Astrocyte of the spinal cord (primary cell): ENCODE data around the gene ESR2.
"Not testable (repeated sequence)": the region's sequence is repeated elsewhere in the genome, so short reads cannot be mapped to it uniquely, and the experiment has no call there.

ENCODE experiments used
- DNase-seq: peaks from one replicate; pipeline ENCODE4 v3.0.0; 2011; ENCODE audit warnings: low read depth, low spot score
- H3K4me3 ChIP-seq: 2 replicates; pipeline ENCODE4 v1.5.1; 2011; ENCODE audit warnings: low read depth, mild to moderate bottlenecking, low read length, moderate library complexity
- CTCF ChIP-seq: IDR thresholded peaks from 2 replicates; pipeline ENCODE4 v1.5.1; 2012; ENCODE audit warnings: low read depth, mild to moderate bottlenecking, low read length, inconsistent platforms
- in situ Hi-C: cut with HindIII; loops from 2 replicates; pipeline ENCODE4 v1.10.0; 2017; ENCODE audit warnings: low sequenced_read_pairs

ESR2 gene

GRCh38 chr14:64119980-64120379 is 174.2 kb downstream of the ESR2 start:
- DNase-seq: no peak
- in situ Hi-C loops: no loop called here
- TF ChIP-seq CTCF: no peak
- no peak overlapping the region for H3K4me3 ChIP-seq

DNA sequence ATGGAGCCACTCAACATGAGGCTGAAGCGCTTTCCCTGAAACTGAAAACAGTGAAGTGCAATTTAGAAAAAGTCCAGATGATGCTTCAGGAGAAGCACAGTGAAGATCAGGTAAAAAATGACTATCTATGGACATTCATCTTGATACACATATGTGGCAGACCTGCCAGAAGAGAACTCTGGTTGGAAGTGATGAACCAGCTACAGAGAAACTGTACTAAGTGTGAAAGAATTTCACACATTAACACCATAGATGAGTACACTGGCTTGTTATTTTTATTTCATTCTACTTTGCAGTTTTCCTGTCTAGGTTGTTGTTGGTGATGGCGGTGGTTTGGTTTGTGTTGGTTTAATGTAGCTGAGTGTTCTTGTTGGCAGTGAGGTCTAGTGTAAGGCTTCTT is 174.7 kb downstream of the ESR2 start:
- DNase-seq: no peak
- in situ Hi-C loops: no loop called here
- H3K4me3 ChIP-seq: no peak overlapping the region
- no peak for TF ChIP-seq CTCF

- no peak for DNase-seq
- in situ Hi-C loops: no loop called here
- H3K4me3 ChIP-seq: no peak overlapping the region
- TF ChIP-seq CTCF: no peak
Observed at GRCh38 chr14:64118892-64119291, 175.3 kb downstream of the ESR2 start.

DNA sequence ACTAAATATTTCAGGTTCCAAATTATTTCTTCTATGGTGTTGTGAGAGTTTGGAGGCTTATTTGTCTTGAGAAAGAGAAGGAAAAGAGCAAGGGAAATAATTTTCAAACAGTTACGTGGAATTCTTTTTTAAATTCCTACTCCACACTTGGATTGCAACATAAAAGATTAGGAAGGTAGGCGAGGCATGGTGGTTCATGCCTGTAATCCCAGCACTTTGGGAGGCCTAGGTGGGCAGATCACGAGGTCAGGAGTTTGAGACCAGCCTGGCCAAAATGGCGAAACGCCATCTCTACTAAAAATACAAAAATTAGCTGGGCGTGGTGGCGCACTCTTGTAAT is 175.8 kb downstream of the ESR2 start:
- DNase-seq, in situ Hi-C loops, H3K4me3 ChIP-seq: not testable (repeated sequence)

GRCh38 chr14:64117671-64118402 is 176.3 kb downstream of the ESR2 start:
- in situ Hi-C loops: no loop called here
- peak; percentile 21 for TF ChIP-seq CTCF

GRCh38 chr14:64115401-64115800 is 178.8 kb downstream of the ESR2 start:
- no peak for TF ChIP-seq CTCF
- H3K4me3 ChIP-seq: no peak overlapping the region
- in situ Hi-C loops: no loop called here
- DNase-seq: no peak

More at GRCh38 chr14:64117671-64118402, 176.3 kb downstream of the ESR2 start:
- DNase-seq: peak; percentile 83
- H3K4me3 ChIP-seq: no peak overlapping the region

DNA sequence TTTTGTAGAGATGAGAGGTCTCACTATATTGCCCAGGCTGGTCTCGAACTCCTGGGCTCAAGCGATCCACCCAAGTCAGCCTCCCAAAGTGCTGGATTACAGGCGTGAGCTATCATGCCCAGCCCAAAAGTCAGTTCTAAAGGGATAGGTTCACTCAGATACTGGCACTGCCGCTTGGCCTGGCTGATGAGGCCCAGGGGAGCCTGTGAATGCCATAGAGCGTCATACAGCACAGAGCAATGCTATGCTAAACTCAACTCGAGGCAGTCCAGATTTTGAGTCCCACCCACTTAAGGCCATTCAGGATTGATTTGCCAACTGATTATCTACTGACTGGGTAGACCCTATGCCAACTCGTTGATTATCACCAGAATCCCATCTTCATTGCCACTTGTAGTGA is 179.4 kb downstream of the ESR2 start:
- no peak for DNase-seq
- in situ Hi-C loops: no loop called here
- no peak for TF ChIP-seq CTCF
- H3K4me3 ChIP-seq: no peak overlapping the region
